Adrenal gland (tissue), 12 donors: ENCODE data around the gene TTC33. TPM values are rescaled to one million over a fixed set of nuclear protein-coding genes. Genes with fewer than 3 reads are reported as not detected.
A peak's percentile ranks its signal among the peaks of the same experiment; 100 is the strongest.

ENCODE experiments used
- DNase-seq, 7 donors: peaks; one replicate each; pipeline ENCODE4 v3.0.0-alpha.2; 2019 to 2020
- H3K27ac ChIP-seq, 5 donors: fragments of 200-600 bp; sonication (generic) in 4 of 5; 1 replicate in 3 of 5; 2 replicates in 2 of 5; pipeline versions ENCODE4 v1.5.1 to v1.8.0; 2016 to 2020; ENCODE audit warnings: mild to moderate bottlenecking in 1 of 5
- H3K27me3 ChIP-seq: fragments of 200-600 bp; 2 replicates; pipeline ENCODE4 v1.8.0; 2021
- H3K36me3 ChIP-seq, 2 donors: fragments of 200-600 bp; replicated peaks in 1 of 2; 1 replicate in 1 of 2; 2 replicates in 1 of 2; pipeline versions ENCODE4 v1.5.1 to v1.8.0; 2018 to 2022
- H3K4me1 ChIP-seq, 2 donors: fragments of 200-600 bp; replicated peaks in 1 of 2; 1 replicate in 1 of 2; 2 replicates in 1 of 2; pipeline versions ENCODE4 v1.5.1 to v1.8.0; 2018 to 2021
- H3K4me3 ChIP-seq, 4 donors: fragments of 200-600 bp; sonication (generic) in 3 of 4; one replicate each; pipeline ENCODE4 v1.5.1; 2016 to 2018
- H3K9me3 ChIP-seq, 3 donors: fragments of 200-600 bp; sonication (generic) in 1 of 3; replicated peaks in 1 of 3; 1 replicate in 2 of 3; 2 replicates in 1 of 3; pipeline versions ENCODE4 v1.5.1 to v1.8.0; 2016 to 2021
- CTCF ChIP-seq, 6 experiments: fragments of 450-650 bp in 4 of 6; fragments of 200-600 bp in 2 of 6; sonication (generic) in 1 of 6; IDR thresholded peaks; 1 replicate in 5 of 6; 2 replicates in 1 of 6; pipeline versions ENCODE4 v1.5.1 to v1.8.0; 2016 to 2021; ENCODE audit warnings: antibody characterized with exemption in 6 of 6, mild to moderate bottlenecking in 2 of 6, moderate library complexity in 1 of 6
- POLR2A ChIP-seq, 2 donors: fragments of 450-650 bp; IDR thresholded peaks; one replicate each; pipeline ENCODE4 v1.6.1; 2017; ENCODE audit warnings: antibody characterized with exemption in 2 of 2, mild to moderate bottlenecking in 2 of 2, moderate library complexity in 1 of 2
- WGBS, 4 donors: extraction: QIAGEN DNeasy Blood & Tissue Kit in 2 of 4; methylation state at CpG; one replicate each; pipeline versions ENCODE4 v1.1.5 to v1.1.7; 2013 to 2017; 5-methylcytosine and 5-hydroxymethylcytosine counted together
- intact Hi-C, 2 donors: fragments of 100-400 bp; cut with DNase I; formaldehyde crosslinking; loops; one replicate each; pipeline versions ENCODE4 v1.14.1 to v1.15.0; 2022 to 2023
- polyA plus RNA-seq, 3 donors: library from polyadenylated mRNA; stranded (reverse); fragments of 200-250 nt in 2 of 3; fragments of 350-450 nt in 1 of 3; fragmentation: Illumina TruSeq in 1 of 3; extraction: RNeasy Lipid Tissue Mini Kit (QIAGEN cat#74804) in 1 of 3; gene quantifications; one replicate each; pipeline ENCODE4 v1.2.3, GENCODE V29; 2013 to 2014
- total RNA-seq, 9 donors: library from RNA; depleted of rRNA in 4 of 9; stranded (reverse); fragments of >200 nt in 4 of 9; fragments of 120-200 nt in 1 of 9; fragmentation: NEBNext Ultra II Directional in 1 of 9; extraction: Animal tissue kit (Norgen Biotek cat#: 25700) in 1 of 9; gene quantifications; one replicate each; pipeline versions ENCODE4 v1.1.0 to v1.2.4, GENCODE V29; 2013 to 2023
- donor health status: healthy with polysubstance abuse.
- donor health status: Bipolar disorder and iron deficiency.
- donor health status: DM: yes; HTN: yes; CAD: no.
- donor health status: DM: no; HTN: no; CAD: no.
- donor health status: DM: no; HTN: no; CAD: no.
- donor health status: DM: yes; HTN: yes; CAD: no.

TTC33 gene
- total and polyA plus RNA-seq, 12 donors = 5.8 to 33.5 (median 15.3) TPM

- Histone ChIP-seq H3K36me3 (no peaks in the 10 kb centered on the region), H3K4me1 (no peaks in the 10 kb centered on the region), H3K27me3 (no peaks in the 10 kb centered on the region), H3K9me3 (no peaks in the 10 kb centered on the region), H3K27ac (no peak overlapping the region), H3K4me3 (no peak overlapping the region)
- intact Hi-C loops = no loop called here
- no peak for DNase-seq
- TF ChIP-seq CTCF (IDR thresholded peaks at IDR 0.05) = no peak
- no peak for TF ChIP-seq POLR2A (IDR thresholded peaks at IDR 0.05)
- 68 to 81% (median 73%) methylated on average over 1 of the region's 1 CpG for WGBS, 4 donors
Measured at GRCh38 chr5:40511801-40512200, 244.0 kb downstream of the TTC33 start.

- H3K36me3 ChIP-seq = no peaks in the 10 kb centered on the region
- TF ChIP-seq CTCF (IDR thresholded peaks at IDR 0.05) (no peak), POLR2A (IDR thresholded peaks at IDR 0.05) (no peak)
- DNase-seq = no peak
- H3K4me3 ChIP-seq = no peak overlapping the region
- no peaks in the 10 kb centered on the region for H3K27me3 ChIP-seq
- no peaks in the 10 kb centered on the region for H3K9me3 ChIP-seq
- 39 to 65% (median 54%) methylated on average over 2 of the region's 2 CpGs for WGBS, 4 donors
- H3K4me1 ChIP-seq = no peaks in the 10 kb centered on the region
- intact Hi-C loops = no loop called here
- H3K27ac ChIP-seq = no peak overlapping the region
Measured at GRCh38 chr5:40507095-40507494, 248.7 kb downstream of the TTC33 start.

- Histone ChIP-seq H3K4me3 (no peak overlapping the region), H3K9me3 (no peaks in the 10 kb centered on the region), H3K36me3 (no peaks in the 10 kb centered on the region), H3K27ac (no peak overlapping the region), H3K27me3 (no peaks in the 10 kb centered on the region), H3K4me1 (no peaks in the 10 kb centered on the region)
- intact Hi-C loops = no loop called here
- DNase-seq = no peak
- no peak for TF ChIP-seq CTCF (IDR thresholded peaks at IDR 0.05)
- TF ChIP-seq POLR2A (IDR thresholded peaks at IDR 0.05) = no peak
- 65 to 72% (median 69%) methylated on average over 4 of the region's 4 CpGs for WGBS, 4 donors
Measured at GRCh38 chr5:40505031-40505430, 250.7 kb downstream of the TTC33 start.

- DNase-seq = peak in 3 of 7 donors; percentile 9 to 17 (median 10)
- 54 to 75% (median 57%) methylated on average over 2 of the region's 2 CpGs for whole genome bisulfite sequencing, 4 donors
- no peaks in the 10 kb centered on the region for H3K4me1 ChIP-seq
- H3K36me3 ChIP-seq = no peaks in the 10 kb centered on the region
- H3K27ac ChIP-seq = no peak overlapping the region
- H3K4me3 ChIP-seq = no peak overlapping the region
- intact Hi-C loops = no loop called here
- no peaks in the 10 kb centered on the region for H3K27me3 ChIP-seq
- TF ChIP-seq CTCF (IDR thresholded peaks at IDR 0.05) = no peak
- TF ChIP-seq POLR2A (IDR thresholded peaks at IDR 0.05) = no peak
- H3K9me3 ChIP-seq = no peaks in the 10 kb centered on the region
Measured at GRCh38 chr5:40503439-40503838, 252.3 kb downstream of the TTC33 start.
